SU-DHL-6 (cell line): ENCODE measurements around the gene DRC7.

Source experiments
- H2AFZ ChIP-seq: fragments of 200-600 bp; sonication (generic); 2 replicates; pipeline ENCODE4 v1.6.1; 2014; ENCODE audit warnings: low read depth, mild to moderate bottlenecking, moderate library complexity, mixed read lengths, antibody characterized with exemption, low read length; ENCODE audit not compliant: severe bottlenecking
- H3F3A ChIP-seq: fragments of 200-600 bp; shearing (Covaris generic); 2 replicates; pipeline ENCODE4 v1.6.0; 2016; ENCODE audit warnings: antibody characterized with exemption, mild to moderate bottlenecking; ENCODE audit not compliant: insufficient read depth
- H3K27ac ChIP-seq: fragments of 200-600 bp; sonication (generic); 2 replicates; pipeline ENCODE4 v1.5.1; 2016; ENCODE audit warnings: low read depth, mild to moderate bottlenecking, low read length, moderate library complexity, mixed read lengths
- H3K27me3 ChIP-seq: fragments of 200-600 bp; sonication (generic), shearing (Covaris generic); 2 replicates; pipeline ENCODE4 v1.6.0; 2014; ENCODE audit warnings: mild to moderate bottlenecking, low read length
- H3K36me3 ChIP-seq: fragments of 200-600 bp; sonication (generic); 2 replicates; pipeline ENCODE4 v1.6.1; 2014; ENCODE audit warnings: mild to moderate bottlenecking, low read length, mixed read lengths
- H3K4me2 ChIP-seq: fragments of 300-600, 200-600 bp; shearing (Covaris generic), sonication (generic); 2 replicates; pipeline ENCODE4 v1.6.0; 2014; ENCODE audit warnings: low read length, low read depth, mild to moderate bottlenecking; ENCODE audit not compliant: poor library complexity, severe bottlenecking
- H3K4me3 ChIP-seq: fragments of 200-600 bp; sonication (generic); 2 replicates; pipeline ENCODE4 v1.5.1; 2014; ENCODE audit warnings: antibody characterized with exemption, low read length, mild to moderate bottlenecking, mixed read lengths; ENCODE audit not compliant: insufficient read depth, poor library complexity, severe bottlenecking
- H3K79me2 ChIP-seq: fragments of 200-600 bp; sonication (generic); 2 replicates; pipeline ENCODE4 v1.6.1; 2014; ENCODE audit warnings: mild to moderate bottlenecking, low read length, moderate library complexity; ENCODE audit not compliant: insufficient read depth
- H3K9ac ChIP-seq: fragments of 200-600 bp; sonication (generic); 2 replicates; pipeline ENCODE4 v1.7.0; 2014; ENCODE audit warnings: mild to moderate bottlenecking, low read length
- H3K9me2 ChIP-seq: fragments of 200-600 bp; sonication (generic); replicated peaks from 2 replicates; pipeline ENCODE4 v1.6.1; 2014; ENCODE audit warnings: low read length; ENCODE audit not compliant: insufficient read depth
- H3K9me3 ChIP-seq: fragments of 200-600 bp; sonication (generic); 2 replicates; pipeline ENCODE4 v1.6.1; 2014; ENCODE audit warnings: low read length, mixed read lengths; ENCODE audit not compliant: insufficient read depth
- H4K20me1 ChIP-seq: fragments of 200-600 bp; sonication (generic); 2 replicates; pipeline ENCODE4 v1.6.1; 2014; ENCODE audit warnings: low read depth, mild to moderate bottlenecking, antibody characterized with exemption, low read length, moderate library complexity, mixed read lengths
- EZH2phosphoT487 ChIP-seq: fragments of 200-600 bp; sonication (generic), shearing (Covaris generic); conservative IDR thresholded peaks from 2 replicates; pipeline ENCODE4 v1.6.1; 2018; ENCODE audit warnings: mild to moderate bottlenecking, antibody characterized with exemption, low read length, moderate library complexity, mixed read lengths
- TF ChIP-seq, protein P1 (sequence below): fragments of 200-600 bp; sonication (generic); IDR thresholded peaks from one replicate; pipeline ENCODE4 v1.5.1; 2017; ENCODE audit warnings: antibody characterized with exemption, mild to moderate bottlenecking, low read length, moderate library complexity; ENCODE audit not compliant: insufficient read depth, poor library complexity, severe bottlenecking

The DRC7 gene

DNA sequence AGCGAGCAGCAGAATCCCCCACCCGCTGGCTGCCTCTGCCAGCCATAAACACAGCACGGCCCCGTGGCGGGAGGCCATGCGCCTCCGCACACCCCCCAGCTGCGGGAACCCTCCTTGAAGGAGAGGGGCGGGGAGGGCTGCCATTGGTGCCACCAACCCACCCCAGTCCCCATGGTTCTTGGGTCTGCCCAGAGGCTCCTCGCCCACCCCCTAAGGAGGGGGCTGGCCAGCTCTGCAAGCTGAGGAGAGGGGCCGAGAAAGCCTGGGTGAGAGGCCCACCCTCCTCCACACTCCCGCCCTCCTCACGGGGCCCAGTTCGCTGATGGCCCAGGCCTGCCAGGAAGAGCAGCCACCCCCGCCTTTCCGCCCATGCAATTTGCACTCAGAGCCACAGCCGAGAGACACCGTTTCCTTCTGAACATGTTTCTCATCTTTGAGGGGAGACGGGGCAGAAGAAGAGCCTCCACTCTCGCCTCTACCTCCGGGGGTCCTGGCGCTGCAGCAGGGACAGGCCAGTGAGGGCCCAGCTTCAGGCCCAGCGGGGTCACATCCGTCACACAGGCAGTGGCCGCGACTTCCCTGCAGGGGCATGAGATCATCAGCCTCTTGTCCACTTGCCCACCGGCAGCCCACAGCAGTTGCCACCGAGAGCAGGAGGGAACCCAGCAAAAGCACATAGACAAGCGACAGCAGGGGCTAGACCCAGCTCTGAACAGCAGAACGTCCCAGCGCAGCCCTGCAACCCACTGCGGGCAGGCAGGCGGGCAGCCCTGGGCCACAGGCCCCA, 63.9 kb downstream of the DRC7 start:
- Histone ChIP-seq H2AFZ (no peak overlapping the region), H3K4me3 (no peak overlapping the region), H3K36me3 (no peaks in the 10 kb centered on the region), H3K9ac (no peak overlapping the region), H3K27ac (no peak overlapping the region), H3K9me2 (no peaks in the 10 kb centered on the region), H3K9me3 (no peaks in the 10 kb centered on the region), H3K27me3 (no peaks in the 10 kb centered on the region), H3K4me2 (no peak overlapping the region), H3K79me2 (no peaks in the 10 kb centered on the region), H4K20me1 (no peaks in the 10 kb centered on the region), H3F3A (no peaks in the 10 kb centered on the region)
- TF ChIP-seq, protein P1, sequence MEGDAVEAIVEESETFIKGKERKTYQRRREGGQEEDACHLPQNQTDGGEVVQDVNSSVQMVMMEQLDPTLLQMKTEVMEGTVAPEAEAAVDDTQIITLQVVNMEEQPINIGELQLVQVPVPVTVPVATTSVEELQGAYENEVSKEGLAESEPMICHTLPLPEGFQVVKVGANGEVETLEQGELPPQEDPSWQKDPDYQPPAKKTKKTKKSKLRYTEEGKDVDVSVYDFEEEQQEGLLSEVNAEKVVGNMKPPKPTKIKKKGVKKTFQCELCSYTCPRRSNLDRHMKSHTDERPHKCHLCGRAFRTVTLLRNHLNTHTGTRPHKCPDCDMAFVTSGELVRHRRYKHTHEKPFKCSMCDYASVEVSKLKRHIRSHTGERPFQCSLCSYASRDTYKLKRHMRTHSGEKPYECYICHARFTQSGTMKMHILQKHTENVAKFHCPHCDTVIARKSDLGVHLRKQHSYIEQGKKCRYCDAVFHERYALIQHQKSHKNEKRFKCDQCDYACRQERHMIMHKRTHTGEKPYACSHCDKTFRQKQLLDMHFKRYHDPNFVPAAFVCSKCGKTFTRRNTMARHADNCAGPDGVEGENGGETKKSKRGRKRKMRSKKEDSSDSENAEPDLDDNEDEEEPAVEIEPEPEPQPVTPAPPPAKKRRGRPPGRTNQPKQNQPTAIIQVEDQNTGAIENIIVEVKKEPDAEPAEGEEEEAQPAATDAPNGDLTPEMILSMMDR = no peak
- no peak for TF ChIP-seq EZH2phosphoT487

DNA sequence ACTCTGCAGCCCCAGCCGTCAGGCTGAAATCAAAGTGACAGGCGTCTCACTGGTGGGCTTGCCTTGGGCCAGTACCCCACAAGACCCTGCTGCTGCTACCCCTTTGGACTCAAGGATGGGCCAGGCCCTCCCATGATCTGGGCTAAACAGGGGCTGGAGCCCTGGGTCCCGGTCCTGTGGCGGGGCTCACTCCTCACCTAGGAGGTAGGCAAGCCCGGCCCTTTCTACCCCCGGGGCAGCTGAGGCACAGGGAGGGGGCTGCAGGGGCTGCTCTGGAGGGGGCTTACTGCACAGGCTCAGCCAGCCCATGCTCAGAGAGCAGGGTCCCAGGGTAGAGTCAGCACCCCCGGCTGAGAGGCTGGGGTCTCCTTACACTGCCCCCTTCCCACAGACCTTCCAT, 64.5 kb downstream of the DRC7 start:
- Histone ChIP-seq H3K27me3 (no peaks in the 10 kb centered on the region), H3K4me3 (no peak overlapping the region), H3F3A (no peaks in the 10 kb centered on the region), H2AFZ (no peak overlapping the region), H4K20me1 (no peaks in the 10 kb centered on the region), H3K36me3 (no peaks in the 10 kb centered on the region), H3K4me2 (no peak overlapping the region), H3K27ac (no peak overlapping the region), H3K9me3 (no peaks in the 10 kb centered on the region), H3K9ac (no peak overlapping the region), H3K9me2 (no peaks in the 10 kb centered on the region), H3K79me2 (no peaks in the 10 kb centered on the region)
- TF ChIP-seq, protein P1 = no peak
- TF ChIP-seq EZH2phosphoT487 = no peak

DNA sequence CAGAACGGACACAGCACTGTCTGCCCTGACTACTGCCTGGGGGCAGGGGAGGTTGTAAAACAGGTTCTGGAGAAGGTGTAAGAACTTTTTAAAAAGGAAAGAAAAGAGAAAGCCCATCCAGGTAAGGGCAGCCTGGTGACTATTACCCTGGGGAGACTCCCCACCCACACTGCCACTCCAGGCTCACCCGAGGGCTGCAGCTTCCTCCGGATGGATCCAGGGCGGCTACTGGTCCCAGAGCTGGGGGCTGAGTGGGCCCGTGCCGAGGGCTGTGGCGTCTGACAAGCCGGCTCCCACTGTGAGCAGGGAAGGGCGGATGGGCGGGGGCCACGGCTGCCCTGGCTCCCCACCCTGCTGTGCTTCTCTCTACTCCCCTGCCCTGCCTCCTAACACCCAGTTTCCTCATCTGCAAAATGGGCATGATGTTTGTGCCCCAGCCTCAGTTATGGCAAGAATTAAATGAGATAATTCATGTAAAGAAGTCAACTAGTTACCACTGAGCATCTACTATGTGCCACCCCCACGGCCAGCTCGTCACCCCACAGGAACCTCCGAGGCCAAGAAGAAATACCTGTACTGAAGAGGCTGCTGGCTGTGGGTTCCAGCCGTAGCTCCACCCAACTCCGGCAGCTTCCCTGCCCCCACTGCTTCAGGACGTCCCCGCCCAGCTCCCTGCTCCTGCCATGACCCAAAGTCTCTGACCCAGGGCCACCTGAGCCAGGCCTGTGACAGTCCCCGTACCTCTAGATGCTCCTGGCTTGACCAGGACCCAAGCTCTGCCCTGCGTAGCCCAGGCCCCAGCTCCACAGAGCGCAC, 65.1 kb downstream of the DRC7 start:
- no peaks in the 10 kb centered on the region for H3F3A ChIP-seq
- TF ChIP-seq EZH2phosphoT487 = no peak
- TF ChIP-seq, protein P1 = no peak
- no peaks in the 10 kb centered on the region for H4K20me1 ChIP-seq
- no peak overlapping the region for H3K27ac ChIP-seq
- H3K27me3 ChIP-seq = no peaks in the 10 kb centered on the region
- no peaks in the 10 kb centered on the region for H3K9me2 ChIP-seq
- H3K4me3 ChIP-seq = no peak overlapping the region
- H2AFZ ChIP-seq = no peak overlapping the region
- H3K9ac ChIP-seq = no peak overlapping the region
- no peaks in the 10 kb centered on the region for H3K79me2 ChIP-seq
- H3K4me2 ChIP-seq = no peak overlapping the region
- H3K9me3 ChIP-seq = no peaks in the 10 kb centered on the region
- no peaks in the 10 kb centered on the region for H3K36me3 ChIP-seq
